K562 (cell line): ENCODE measurements around the gene KLHL29. TPM values are rescaled to one million over a fixed set of nuclear protein-coding genes. Genes with fewer than 3 reads are reported as not detected.

ENCODE experiments used
- ATAC-seq: fragments of 200-7000 bp; cut with Tn5 transposase; 3 replicates; pipeline ENCODE4 v1.9.1; 2020; ENCODE audit warnings: moderate library complexity
- BruUV-seq: library from RNA; stranded (reverse); fragments of 400-500 nt; replicated peaks from 2 replicates; lab custom pipeline; 2021; lab: Mats Ljungman, UMichigan
- CTCF ChIA-PET: fragments of 300-600 bp; formaldehyde crosslinking; extraction: SDS; loops from one replicate; lab custom pipeline; 2021; ENCODE audit warnings: low intra/inter-chr PET ratio; lab: Yijun Ruan, JAX
- POLR2A ChIA-PET: fragments of 300-600, 350-650 bp; sonication (Branson Sonifier 250); formaldehyde crosslinking; extraction: SDS; loops from one replicate; lab custom pipeline; 2021; ENCODE audit warnings: antibody characterized with exemption, inconsistent platforms; lab: Yijun Ruan, JAX
- DNase-seq, 4 experiments: peaks; one replicate each; pipeline versions ENCODE4 v3.0.0 to v3.0.0-alpha.2; 2011 to 2018; ENCODE audit warnings: low spot score in 3 of 4, mixed read lengths in 3 of 4; ENCODE audit errors: extremely low read depth in 1 of 4
- FAIRE-seq: peaks from 2 replicates; lab custom pipeline; 2011; peaks lifted over from hg19 to GRCh38; lab: Jason Lieb, UNC
- H2AFZ ChIP-seq: 2 replicates; pipeline ENCODE4 v1.6.0; 2011; ENCODE audit warnings: low read depth, low read length, control low read depth, inconsistent platforms
- H3K27ac ChIP-seq: fragments of 200-600 bp; 3 replicates; pipeline ENCODE4 v1.8.0; 2011; ENCODE audit warnings: low read depth, mild to moderate bottlenecking, control low read depth, inconsistent platforms, low read length, moderate library complexity, mixed read lengths; ENCODE audit errors: extremely low read depth
- H3K27me3 ChIP-seq, 2 experiments: fragments of 300-600 bp in 1 of 2; 2 replicates in 1 of 2; 3 replicates in 1 of 2; pipeline versions ENCODE4 v1.6.0 to v1.8.0; 2011; ENCODE audit warnings: inconsistent platforms in 2 of 2, low read length in 2 of 2, mild to moderate bottlenecking in 1 of 2, mixed read lengths in 1 of 2, moderate library complexity in 1 of 2; ENCODE audit not compliant: control insufficient read depth in 2 of 2, insufficient read depth in 2 of 2
- H3K36me3 ChIP-seq: fragments of 300-600 bp; 3 replicates; pipeline ENCODE4 v1.8.0; 2011; ENCODE audit warnings: mild to moderate bottlenecking, low read length, inconsistent platforms; ENCODE audit not compliant: control insufficient read depth, insufficient read depth
- H3K4me1 ChIP-seq, 2 experiments: fragments of 200-600 bp in 1 of 2; replicated peaks in 1 of 2; 2 replicates in 1 of 2; 3 replicates in 1 of 2; pipeline versions ENCODE4 v1.5.1 to v1.8.0; 2011; ENCODE audit warnings: inconsistent platforms in 2 of 2, low read length in 2 of 2, mild to moderate bottlenecking in 1 of 2, mixed read lengths in 1 of 2, moderate library complexity in 1 of 2; ENCODE audit not compliant: control insufficient read depth in 2 of 2, insufficient read depth in 2 of 2
- H3K4me2 ChIP-seq: 2 replicates; pipeline ENCODE4 v1.6.1; 2011; ENCODE audit warnings: low read length, control low read depth, inconsistent platforms, mixed read lengths; ENCODE audit not compliant: insufficient read depth
- H3K4me3 ChIP-seq: fragments of 200-600 bp; sonication (generic), shearing (Covaris generic); 2 replicates; pipeline ENCODE4 v1.5.1; 2016; ENCODE audit warnings: control low read depth, inconsistent platforms
- H3K79me2 ChIP-seq: fragments of 200-600 bp; 3 replicates; pipeline ENCODE4 v1.8.0; 2011; ENCODE audit warnings: low read length, inconsistent platforms; ENCODE audit not compliant: control insufficient read depth, insufficient read depth
- H3K9ac ChIP-seq, 2 experiments: 2 replicates each; pipeline versions ENCODE4 v1.6.0 to v1.6.1; 2011; ENCODE audit warnings: low read depth in 2 of 2, low read length in 2 of 2, control low read depth in 1 of 2, inconsistent platforms in 1 of 2, mild to moderate bottlenecking in 1 of 2, mixed read lengths in 1 of 2; ENCODE audit not compliant: insufficient read depth in 1 of 2
- H3K9me1 ChIP-seq: one replicate; pipeline ENCODE4 v1.6.0; 2011; ENCODE audit warnings: inconsistent platforms, mild to moderate bottlenecking, low read length, moderate library complexity; ENCODE audit not compliant: control insufficient read depth, insufficient read depth
- H3K9me3 ChIP-seq: replicated peaks from 2 replicates; pipeline ENCODE4 v1.5.1; 2011; ENCODE audit warnings: low read depth, low read length, inconsistent platforms; ENCODE audit not compliant: control insufficient read depth, insufficient read depth
- H4K20me1 ChIP-seq: replicated peaks from 2 replicates; pipeline ENCODE4 v1.6.1; 2011; ENCODE audit warnings: low read length, inconsistent platforms, mixed read lengths; ENCODE audit not compliant: control insufficient read depth, insufficient read depth
- ARID1B ChIP-seq: fragments of 450-650 bp; IDR thresholded peaks from 2 replicates; pipeline ENCODE4 v1.6.1; 2016; ENCODE audit warnings: antibody characterized with exemption, mild to moderate bottlenecking, inconsistent platforms
- CBX8 ChIP-seq: fragments of 200-600 bp; sonication (generic); IDR thresholded peaks from 2 replicates; pipeline ENCODE4 v1.6.1; 2012; ENCODE audit warnings: borderline replicate concordance, mixed run types, low read depth, mild to moderate bottlenecking, moderate library complexity, mixed read lengths, low read length, control low read depth, inconsistent platforms; ENCODE audit not compliant: poor library complexity, severe bottlenecking; ENCODE audit errors: extremely low read depth
- CSDE1 ChIP-seq, 2 experiments: fragments of 450-650 bp; IDR thresholded peaks; 2 replicates each; pipeline ENCODE4 v1.6.1; 2016; ENCODE audit warnings: mild to moderate bottlenecking in 1 of 2
- DIDO1 ChIP-seq: fragments of 450-650 bp; IDR thresholded peaks from 2 replicates; pipeline ENCODE4 v1.6.1; 2016; ENCODE audit warnings: low read depth, missing biosample characterization, missing genetic modification characterization
- E2F3 ChIP-seq: fragments of 250-450 bp; sonication (Bioruptor Pico); IDR thresholded peaks from 2 replicates; pipeline ENCODE4 v1.4.0; 2020; ENCODE audit warnings: mild to moderate bottlenecking
- EGR1 ChIP-seq: fragments of 450-650 bp; conservative IDR thresholded peaks from 2 replicates; pipeline ENCODE4 v1.6.1; 2017; ENCODE audit warnings: mild to moderate bottlenecking
- KDM4B ChIP-seq, 2 experiments: fragments of 450-650 bp in 1 of 2; sonication (generic) in 1 of 2; IDR thresholded peaks; 2 replicates each; pipeline ENCODE4 v1.6.1; 2016 to 2017; ENCODE audit warnings: borderline replicate concordance in 2 of 2, antibody characterized with exemption in 1 of 2, low read depth in 1 of 2, mild to moderate bottlenecking in 1 of 2
- RB1 ChIP-seq: fragments of 450-650 bp; IDR thresholded peaks from 2 replicates; pipeline ENCODE4 v1.6.1; 2017; ENCODE audit warnings: low read depth, mild to moderate bottlenecking
- SP1 ChIP-seq: sonication (generic); formaldehyde crosslinking; IDR thresholded peaks from 2 replicates; pipeline ENCODE4 v1.8.1; 2022; ENCODE audit warnings: mild to moderate bottlenecking, missing genetic modification reagents
- ZBED1 ChIP-seq: IDR thresholded peaks from 2 replicates; pipeline ENCODE4 v1.6.1; 2014
- ZNF785 ChIP-seq: fragments of 250-450 bp; sonication (Bioruptor Pico); IDR thresholded peaks from 2 replicates; pipeline ENCODE4 v1.4.0; 2020; ENCODE audit warnings: mild to moderate bottlenecking
- WGBS: fragments of 100-300 bp; shearing (Covaris generic); methylation state at CpG from one replicate; pipeline ENCODE4 v1.1.6; 2016; ENCODE audit warnings: low coverage, mixed read lengths; ENCODE audit not compliant: insufficient coverage; ENCODE audit errors: missing lambda C conversion rate; 5-methylcytosine and 5-hydroxymethylcytosine counted together
- in situ Hi-C: fragments of 300-500 bp; cut with MboI; formaldehyde crosslinking; loops from 4 replicates; pipeline ENCODE4 v1.15.0; 2018; ENCODE audit warnings: inconsistent platforms, mixed read lengths
- intact Hi-C: fragments of 100-400 bp; cut with micrococcal nuclease; formaldehyde crosslinking; loops from 2 replicates; pipeline ENCODE4 v1.14.2; 2022
- polyA plus RNA-seq, 8 experiments: library from polyadenylated mRNA; depleted of rRNA in 4 of 8; stranded (reverse) in 5 of 8; unstranded in 3 of 8; fragments of >200 nt; fragmentation: Nextera tagmentation in 2 of 8; fragmentation: Illumina TruSeq in 1 of 8; extraction: Ambion mirVana in 2 of 8; extraction: Trizol in 1 of 8; gene quantifications; 2 replicates each; pipeline versions ENCODE4 v1.2.1 to v1.2.3, GENCODE V29; 2011 to 2014; ENCODE audit warnings: inconsistent platforms in 1 of 8, missing spikeins in 1 of 8
- total RNA-seq, 7 experiments: library from RNA; depleted of rRNA in 6 of 7; stranded (reverse); fragments of >200 nt in 6 of 7; fragmentation: Illumina TruSeq in 2 of 7; extraction: Trizol in 2 of 7; gene quantifications; 2 replicates each; pipeline versions ENCODE4 v1.2.1 to v1.2.3, GENCODE V29; 2011 to 2021; ENCODE audit warnings: low replicate concordance in 1 of 7
- TF ChIP-seq, protein P1 (sequence below): IDR thresholded peaks from 3 replicates; pipeline ENCODE4 v1.6.1; 2011; ENCODE audit warnings: borderline replicate concordance, mild to moderate bottlenecking; ENCODE audit not compliant: insufficient read length, insufficient read depth
- TF ChIP-seq, protein P2 (sequence below): sonication (generic); formaldehyde crosslinking; IDR thresholded peaks from 2 replicates; pipeline ENCODE4 v1.9.0; 2022; ENCODE audit warnings: mild to moderate bottlenecking, missing genetic modification reagents

KLHL29 gene
- total and polyA plus RNA-seq, 9 of the 15 experiments (the other 6 are each of a cell fraction or from before 2014, with no cell fraction given), result 0.03 to 0.31 (median 0.08) TPM; not detected in 1

DNA sequence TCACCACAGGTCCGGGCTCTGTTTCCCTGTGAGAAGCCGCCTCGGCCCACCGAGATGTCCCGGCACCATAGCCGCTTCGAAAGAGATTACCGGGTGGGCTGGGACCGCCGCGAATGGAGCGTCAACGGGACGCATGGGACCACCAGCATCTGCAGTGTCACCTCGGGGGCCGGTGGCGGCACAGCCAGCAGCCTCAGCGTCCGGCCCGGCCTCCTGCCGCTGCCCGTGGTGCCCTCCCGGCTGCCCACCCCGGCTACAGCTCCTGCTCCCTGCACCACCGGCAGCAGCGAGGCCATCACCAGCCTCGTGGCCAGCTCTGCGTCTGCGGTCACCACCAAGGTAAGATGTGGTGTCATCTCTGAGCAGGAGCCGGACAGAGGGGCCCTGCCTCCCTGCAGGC is 177.2 kb downstream of the KLHL29 start:
- H2AFZ ChIP-seq, result no peak overlapping the region
- no peaks in the 10 kb centered on the region for H3K9me3 ChIP-seq
- intact Hi-C loops, result no loop called here
- peaks cover 24 to 83% of the 10 kb centered on the region in 2 experiments; a peak in 4 of 5 replicates for H3K27me3 ChIP-seq
- H3K4me3 ChIP-seq, result no peak overlapping the region
- ATAC-seq (no peak), FAIRE-seq (no peak), DNase-seq (no peak)
- no peak overlapping the region for H3K27ac ChIP-seq
- no peaks in the 10 kb centered on the region for H3K36me3 ChIP-seq
- no TSS peak for BruUV-seq
- no peak overlapping the region for H3K9ac ChIP-seq
- H3K4me2 ChIP-seq, result no peak overlapping the region
- in situ Hi-C loops, result no loop called here
- H3K4me1 ChIP-seq, result no peaks in the 10 kb centered on the region; a peak in 1 of 5 replicates
- CTCF ChIA-PET, result no interaction called here
- H3K79me2 ChIP-seq, result no peaks in the 10 kb centered on the region
- no peaks in the 10 kb centered on the region for H3K9me1 ChIP-seq
- POLR2A ChIA-PET, result no interaction called here
- WGBS, result 1% methylated on average over 27 of the region's 30 CpGs
- TF ChIP-seq DIDO1 (tag), result no peak
- TF ChIP-seq EGR1, result no peak
- TF ChIP-seq ZBED1, result no peak
- TF ChIP-seq ZNF785 (CRISPR knock-in tag), result no peak
- TF ChIP-seq, protein P1, sequence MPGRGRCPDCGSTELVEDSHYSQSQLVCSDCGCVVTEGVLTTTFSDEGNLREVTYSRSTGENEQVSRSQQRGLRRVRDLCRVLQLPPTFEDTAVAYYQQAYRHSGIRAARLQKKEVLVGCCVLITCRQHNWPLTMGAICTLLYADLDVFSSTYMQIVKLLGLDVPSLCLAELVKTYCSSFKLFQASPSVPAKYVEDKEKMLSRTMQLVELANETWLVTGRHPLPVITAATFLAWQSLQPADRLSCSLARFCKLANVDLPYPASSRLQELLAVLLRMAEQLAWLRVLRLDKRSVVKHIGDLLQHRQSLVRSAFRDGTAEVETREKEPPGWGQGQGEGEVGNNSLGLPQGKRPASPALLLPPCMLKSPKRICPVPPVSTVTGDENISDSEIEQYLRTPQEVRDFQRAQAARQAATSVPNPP, result no peak
- TF ChIP-seq CSDE1 (IDR thresholded peaks at IDR 0.05), result no peak
- TF ChIP-seq E2F3 (CRISPR knock-in tag), result no peak
- TF ChIP-seq RB1, result no peak
- TF ChIP-seq SP1 (CRISPR knock-in tag), result no peak
- TF ChIP-seq, protein P2, sequence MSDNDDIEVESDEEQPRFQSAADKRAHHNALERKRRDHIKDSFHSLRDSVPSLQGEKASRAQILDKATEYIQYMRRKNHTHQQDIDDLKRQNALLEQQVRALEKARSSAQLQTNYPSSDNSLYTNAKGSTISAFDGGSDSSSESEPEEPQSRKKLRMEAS, result no peak
- no peak for TF ChIP-seq CBX8
- no peak for TF ChIP-seq KDM4B (IDR thresholded peaks at IDR 0.05; ENCODE audit: borderline replicate concordance in 2 of 2, low read depth in 1 of 2)
- no peak for TF ChIP-seq ARID1B
- TF ChIP-seq, all 486 proteins: peak for 0
- peaks cover 14% of the 10 kb centered on the region; the same call in 1 of the 2 replicates for H4K20me1 ChIP-seq
